HG03064 (cell line): ENCODE measurements around the gene OR10A3.

Source experiments
- ATAC-seq: cut with Tn5 transposase; IDR thresholded peaks from one replicate; pipeline ENCODE4 v1.9.1; 2021; ENCODE audit warnings: low read depth; ENCODE audit not compliant: unreplicated experiment

Gene OR10A3

DNA sequence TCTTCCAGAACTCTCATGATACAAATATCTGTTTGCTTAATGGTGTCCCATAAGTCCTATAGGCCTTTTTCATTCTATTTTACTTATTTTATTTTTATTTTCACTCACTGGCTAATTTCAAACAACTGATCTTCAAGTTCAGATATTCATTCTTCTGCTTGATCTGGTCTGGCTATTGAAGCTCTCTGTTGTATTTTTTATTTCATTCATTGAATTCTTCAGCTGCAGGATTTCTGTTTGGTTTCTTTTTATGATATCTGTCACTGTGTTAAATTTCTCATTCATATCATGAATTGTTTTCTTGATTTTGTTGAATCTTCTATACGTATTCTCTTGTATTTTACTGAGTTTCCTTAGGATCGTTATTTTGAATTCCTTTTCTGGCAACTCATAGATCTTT, 2.6 kb upstream of the OR10A3 start:
- no peak for ATAC-seq

DNA sequence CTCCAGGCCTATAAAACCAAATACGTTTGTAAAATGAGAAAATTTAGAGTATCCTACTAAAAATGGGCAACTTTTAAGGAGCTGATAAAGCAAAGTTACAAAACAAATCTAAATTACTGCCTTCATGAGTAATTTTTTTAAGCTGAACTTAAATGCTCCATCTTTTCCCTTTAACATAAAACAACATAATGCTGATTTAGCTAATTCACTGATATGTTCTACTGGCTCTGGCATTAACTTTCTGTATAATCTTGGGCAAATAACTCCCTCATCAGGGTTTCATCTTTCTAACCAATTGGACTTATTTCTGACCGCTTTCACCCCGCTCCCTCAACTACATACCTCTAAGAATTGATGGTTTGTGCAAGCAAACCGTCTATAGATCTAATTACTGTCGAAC, 362 bp downstream of the OR10A3 start:
- no peak for ATAC-seq

DNA sequence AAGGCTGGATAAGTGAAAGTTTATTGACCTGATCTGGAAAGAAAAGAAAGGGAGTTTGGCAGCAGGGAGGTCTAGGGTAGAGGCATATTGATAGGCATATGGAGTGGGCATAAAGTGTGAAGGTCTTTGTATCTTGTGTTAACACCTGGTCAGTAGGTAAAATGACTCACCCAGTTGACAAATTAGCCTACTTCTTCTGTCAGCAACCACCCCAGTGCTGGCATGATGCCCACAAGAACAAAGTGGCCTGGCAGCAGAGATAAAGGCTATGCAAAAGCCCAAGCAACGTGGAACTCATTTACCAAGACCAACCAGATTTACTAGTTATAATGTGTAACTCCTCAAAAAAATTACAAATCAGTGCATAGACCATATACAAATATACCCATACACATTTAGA, 4.9 kb downstream of the OR10A3 start:
- ATAC-seq = no peak

DNA sequence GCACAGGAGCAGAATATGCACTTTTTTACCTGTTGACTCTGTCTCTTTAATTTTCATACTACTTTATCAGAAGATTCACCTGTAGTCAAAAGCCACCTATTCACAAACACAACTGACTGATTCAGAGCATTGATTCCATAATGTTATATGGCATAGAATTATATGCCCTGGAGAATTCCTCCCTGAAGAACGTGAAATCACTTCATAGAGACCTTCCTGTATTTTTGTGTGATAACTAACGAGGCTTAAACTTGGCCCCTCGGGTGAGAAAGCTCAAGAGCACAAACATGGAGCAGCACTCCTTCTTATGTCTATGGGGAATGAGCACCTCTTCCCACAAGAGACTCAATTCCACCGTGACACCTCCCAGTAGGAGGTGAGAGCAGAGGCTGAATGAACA, 10.3 kb downstream of the OR10A3 start, which contains the start of gene OR10A6:
OR10A6 (minus strand) TSS at position 101 of the 400 bp plus-strand sequence. CDS start 2,606 bp downstream, outside the sequence.
- no peak for ATAC-seq

DNA sequence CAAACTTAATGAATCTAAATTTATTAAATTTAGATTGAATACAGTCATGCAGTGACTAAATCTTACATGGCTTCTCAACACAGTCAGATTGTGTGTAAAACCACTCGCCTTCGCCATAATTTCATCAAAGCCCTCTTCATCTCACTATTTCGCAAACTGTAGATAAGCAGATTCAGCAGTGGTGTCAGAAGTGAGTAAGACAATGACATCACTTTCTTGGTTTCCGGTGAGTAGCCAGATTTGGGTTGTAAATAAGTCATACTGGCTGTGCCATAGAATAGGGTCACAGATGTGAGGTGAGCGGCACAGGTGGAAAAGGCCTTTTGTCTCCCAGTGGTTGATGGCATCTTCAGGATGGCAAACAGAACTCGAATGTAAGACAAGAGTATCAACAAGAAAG, 13.9 kb downstream of the OR10A3 start:
- ATAC-seq = no peak

DNA sequence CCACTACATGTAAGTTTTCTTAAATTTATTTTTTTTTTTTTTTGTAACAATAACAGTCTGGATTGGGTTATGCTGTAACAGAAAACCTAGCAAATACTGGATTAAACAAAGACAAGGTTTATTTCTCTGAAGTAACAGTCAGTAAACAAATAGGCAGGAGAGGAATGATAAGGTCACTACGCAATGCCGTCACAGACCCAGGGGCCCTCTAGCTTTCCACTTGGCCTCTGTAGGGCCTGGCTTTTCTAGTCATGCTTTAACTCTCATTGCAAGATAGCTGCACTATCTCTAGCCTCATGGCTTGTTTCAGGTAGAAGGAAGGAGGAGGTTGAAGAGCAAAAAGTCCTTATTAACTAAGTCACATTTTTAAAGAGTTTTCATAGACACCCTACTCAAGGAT, 17.0 kb downstream of the OR10A3 start:
- ATAC-seq = no peak

DNA sequence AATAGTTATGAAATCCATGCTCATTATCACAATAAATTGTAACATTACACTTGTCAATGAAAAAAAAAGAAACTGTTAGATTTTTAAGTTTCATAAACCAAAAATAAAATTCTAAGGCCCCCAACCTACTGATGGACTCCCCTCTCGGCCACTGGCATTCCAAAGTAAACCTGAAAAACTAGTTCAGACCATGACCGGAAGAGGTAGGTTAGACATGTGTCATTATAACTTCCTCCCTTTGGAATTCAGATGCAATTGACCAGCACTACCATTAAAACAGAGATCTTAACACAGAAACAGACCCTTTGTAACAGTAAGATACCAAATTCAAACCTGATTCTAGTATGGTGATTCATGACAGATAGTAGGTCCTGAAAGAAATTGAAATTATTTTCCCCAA, 23.4 kb downstream of the OR10A3 start:
- no peak for ATAC-seq

DNA sequence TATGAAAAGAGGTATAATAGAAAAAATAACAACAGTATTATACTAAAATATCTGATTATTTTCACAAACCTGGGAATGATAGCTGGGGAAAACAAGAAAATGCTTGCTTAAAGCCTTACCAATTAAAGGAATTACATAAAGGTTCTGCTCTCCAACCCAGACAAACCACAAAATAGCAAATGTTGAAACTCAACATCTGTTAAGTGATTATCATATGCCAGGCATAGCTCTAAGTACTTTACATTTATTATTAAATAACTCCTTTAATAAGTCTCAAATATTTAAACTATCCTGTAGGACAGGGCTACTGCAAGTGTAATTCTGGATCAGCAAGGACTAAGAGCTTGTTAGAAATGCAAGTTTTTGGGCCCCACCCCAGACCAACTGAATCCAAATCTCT, 30.5 kb downstream of the OR10A3 start:
- no peak for ATAC-seq

DNA sequence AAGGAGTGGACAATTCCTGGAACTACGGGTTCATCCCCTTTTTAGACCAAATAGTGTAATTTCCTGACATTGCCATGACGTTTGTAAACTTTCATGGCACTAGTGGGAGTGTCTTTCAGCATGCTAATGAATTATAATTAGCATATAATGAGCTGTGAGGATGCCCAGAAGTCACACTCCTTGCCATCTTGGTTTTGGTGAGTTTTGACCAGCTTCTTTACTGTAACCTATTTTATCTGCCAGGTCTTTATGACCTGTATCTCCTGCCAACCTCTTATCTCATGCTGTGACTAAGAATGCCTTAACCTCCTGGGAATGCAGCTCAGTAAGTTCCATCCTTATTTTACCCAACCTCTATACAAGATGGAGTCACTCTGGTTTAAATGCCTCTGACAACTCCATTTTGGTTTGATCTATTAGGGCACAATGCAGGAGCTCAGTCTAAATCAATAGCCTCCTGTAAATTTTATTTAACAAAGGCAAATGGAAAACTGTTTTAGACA, 31.2 kb downstream of the OR10A3 start:
- no peak for ATAC-seq

DNA sequence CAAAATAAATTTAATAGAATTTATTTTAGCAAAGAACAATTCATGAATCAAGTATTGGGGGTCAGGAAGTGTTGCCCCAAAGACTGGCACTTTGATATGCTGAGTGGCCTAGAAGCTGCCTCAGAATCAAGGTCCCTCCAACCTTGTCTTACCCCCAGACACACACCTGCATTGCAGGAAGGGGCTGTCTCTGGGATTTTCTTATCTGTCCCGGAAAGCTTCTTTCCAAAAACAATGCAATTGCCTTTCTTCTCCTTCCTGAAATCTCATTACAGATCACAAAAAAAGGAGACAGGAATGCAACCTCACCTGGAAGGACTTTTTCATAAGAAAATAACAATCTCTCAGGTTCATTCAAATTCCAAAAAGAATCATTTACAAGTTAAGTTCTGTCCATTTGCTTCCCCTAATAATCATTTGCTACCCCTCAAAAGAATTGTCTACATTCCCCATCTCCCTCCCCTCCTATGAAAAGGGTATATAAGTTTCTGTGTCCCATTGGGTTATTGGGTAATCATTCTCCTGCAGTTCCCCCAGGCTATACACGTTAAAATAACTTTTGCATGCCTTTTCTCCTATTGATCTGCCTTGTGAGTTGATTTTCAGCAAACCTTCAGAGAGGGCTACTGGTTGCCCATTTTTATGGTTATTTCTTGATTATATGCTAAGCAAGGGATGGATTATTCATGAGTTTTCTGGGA, 31.8 kb downstream of the OR10A3 start:
- no peak for ATAC-seq

DNA sequence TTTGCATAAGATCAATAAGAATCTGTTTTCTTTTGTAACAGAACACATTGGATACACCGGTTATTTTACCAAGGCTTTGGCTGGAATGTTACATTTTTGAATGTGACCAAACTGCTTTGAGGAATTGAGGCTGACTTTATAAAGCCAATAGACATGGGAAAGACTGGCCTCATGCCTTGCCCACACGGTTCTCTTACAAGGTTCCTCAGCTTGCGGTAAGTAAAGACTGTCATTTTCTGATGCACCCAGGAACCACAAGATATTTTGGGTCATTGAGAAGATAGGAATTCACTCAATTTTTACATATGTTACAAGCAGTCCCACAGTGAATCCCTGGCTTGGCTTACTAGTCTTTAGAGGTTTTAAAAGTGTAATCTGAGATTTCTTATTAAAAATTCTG, 34.4 kb downstream of the OR10A3 start:
- ATAC-seq = no peak

DNA sequence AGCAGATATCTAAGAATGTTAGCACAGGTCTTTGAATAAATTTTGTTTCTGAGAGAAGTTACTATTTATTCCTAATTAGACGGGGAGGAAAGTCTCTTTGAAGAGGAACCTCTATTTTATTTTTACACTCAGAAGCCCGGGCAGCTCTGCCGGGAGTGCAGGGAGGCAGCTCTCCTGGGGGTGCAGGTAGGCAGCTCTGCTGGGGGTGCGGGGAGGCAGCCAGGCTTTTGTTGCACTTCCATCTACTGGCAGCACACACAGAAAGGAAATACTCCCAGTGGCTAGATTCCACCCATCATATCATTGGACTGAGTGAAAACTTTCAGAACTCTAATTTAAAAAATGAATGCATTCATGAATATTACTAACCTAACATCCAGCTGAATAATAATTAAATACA, 35.0 kb downstream of the OR10A3 start:
- no peak for ATAC-seq

DNA sequence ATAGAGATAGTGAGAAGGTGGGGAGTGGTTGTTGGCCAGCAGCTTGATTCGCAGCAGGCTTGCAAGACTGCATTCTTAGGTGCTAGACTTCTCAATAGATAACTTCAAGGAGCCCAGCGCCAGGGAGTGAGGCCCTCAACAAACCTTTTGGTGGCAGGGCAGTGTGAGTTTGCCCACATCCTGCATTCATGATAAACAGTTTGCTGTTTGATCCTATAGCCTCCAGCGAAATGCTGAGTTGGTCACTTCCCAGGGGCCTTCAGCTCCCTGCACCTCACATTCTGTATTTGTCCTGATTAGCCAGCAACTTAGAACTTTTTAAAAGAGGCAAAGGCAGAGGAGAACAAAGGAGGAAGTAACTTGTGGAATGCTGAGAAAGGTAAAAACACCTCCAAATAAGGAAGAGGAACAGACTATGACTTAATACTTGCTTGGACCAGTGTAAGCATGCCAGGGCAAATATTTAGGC, 35.5 kb downstream of the OR10A3 start:
- ATAC-seq = no peak

DNA sequence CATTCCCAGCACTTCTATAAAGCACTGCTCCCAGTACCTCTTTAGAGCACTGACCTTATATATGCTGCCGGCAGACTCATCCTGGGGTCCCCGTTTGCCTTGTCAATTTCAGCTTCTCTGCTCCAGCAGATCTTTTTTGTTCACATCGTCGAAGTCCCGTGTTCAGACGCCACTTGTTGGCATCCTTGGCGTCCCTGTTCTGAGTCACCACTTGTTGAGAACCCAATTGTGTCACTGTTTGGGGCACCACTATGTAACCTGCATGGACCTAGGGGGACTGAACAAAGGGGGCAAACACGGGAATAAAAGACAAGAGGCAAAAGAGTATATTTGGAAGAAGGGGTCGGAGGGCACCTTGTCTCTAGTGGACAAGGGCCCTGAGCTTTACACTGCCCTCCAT, 36.0 kb downstream of the OR10A3 start:
- ATAC-seq = no peak

DNA sequence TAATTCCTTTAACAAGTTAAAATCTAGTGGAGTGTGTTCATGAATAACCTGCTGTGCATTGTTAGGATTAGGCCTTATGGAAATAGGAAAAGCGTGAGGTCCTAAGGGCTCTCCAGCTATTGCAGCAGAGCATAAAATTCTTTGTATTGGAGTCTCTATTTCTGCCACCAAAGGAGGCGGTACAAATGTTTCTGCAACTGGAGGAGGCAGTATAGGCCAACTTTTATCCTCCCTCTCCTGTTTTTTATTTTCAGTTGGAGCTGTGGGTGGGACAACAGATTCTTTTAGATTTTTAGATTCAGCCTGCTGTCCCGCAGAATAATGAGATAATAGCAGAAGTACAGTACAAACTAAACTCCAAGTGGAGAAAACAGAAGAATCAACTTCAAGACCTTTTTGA, 36.6 kb downstream of the OR10A3 start:
- no peak for ATAC-seq

DNA sequence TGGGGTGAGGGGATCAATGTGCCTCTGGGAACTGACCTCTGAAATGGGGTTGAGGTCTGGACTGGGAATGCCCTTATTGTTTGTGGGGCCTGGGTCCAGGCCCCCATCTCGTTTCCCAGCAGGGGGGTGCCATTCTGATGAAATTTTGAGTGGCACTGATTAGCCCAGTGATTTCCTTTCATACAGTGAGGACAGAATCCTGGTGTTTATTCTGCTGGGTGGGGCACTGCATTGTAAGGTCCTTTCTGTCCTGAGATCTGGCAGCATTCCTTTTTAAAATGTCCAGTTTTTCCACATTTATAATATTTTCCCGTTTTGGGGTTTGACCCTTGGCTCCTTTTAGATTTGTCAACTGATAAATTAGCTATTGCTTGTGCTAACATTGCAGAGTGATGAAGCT, 37.6 kb downstream of the OR10A3 start:
- no peak for ATAC-seq

DNA sequence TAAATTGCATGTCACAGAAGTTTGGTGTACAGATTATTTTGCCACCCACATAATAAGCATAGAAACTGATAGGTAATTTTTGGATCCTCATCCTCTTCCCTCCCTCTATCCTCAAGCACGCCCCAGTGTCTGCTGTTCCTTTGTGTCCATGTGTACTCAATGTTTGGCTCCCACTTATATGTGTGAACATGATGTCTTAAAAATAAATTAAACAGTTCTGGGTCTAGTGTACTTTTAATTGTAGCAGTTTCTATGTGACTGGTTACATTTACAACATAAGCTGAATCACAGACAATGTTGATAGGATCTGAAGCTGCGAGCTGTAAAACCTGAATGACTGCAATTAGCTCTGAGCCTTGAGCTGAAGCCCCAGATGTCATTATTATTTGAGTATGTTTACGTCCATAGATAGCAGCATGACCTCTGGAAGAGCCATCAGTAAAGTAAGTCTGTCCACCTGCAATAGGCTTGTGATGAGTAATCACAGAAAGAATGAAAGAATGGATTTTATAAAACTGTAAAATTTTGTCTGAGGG, 40.1 kb downstream of the OR10A3 start:
- ATAC-seq = no peak

DNA sequence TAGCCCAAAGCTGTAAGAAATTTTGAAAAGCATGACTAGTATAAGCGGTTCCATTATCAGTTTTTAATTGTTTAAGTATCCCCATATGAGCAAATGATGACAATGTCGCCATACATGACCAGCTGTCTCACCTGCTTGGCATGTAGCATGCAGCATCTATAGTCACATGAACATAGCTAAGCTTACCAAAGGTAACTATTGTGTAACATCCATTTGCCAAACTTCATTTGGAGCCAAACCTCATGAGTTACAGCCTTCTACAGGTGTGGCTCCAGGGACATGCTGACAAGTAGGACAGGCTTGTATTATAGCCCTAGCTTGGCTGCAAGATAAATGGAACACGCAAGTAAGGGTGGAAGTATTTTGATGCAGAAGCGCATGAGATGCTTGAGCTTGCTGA, 40.8 kb downstream of the OR10A3 start:
- ATAC-seq = no peak

DNA sequence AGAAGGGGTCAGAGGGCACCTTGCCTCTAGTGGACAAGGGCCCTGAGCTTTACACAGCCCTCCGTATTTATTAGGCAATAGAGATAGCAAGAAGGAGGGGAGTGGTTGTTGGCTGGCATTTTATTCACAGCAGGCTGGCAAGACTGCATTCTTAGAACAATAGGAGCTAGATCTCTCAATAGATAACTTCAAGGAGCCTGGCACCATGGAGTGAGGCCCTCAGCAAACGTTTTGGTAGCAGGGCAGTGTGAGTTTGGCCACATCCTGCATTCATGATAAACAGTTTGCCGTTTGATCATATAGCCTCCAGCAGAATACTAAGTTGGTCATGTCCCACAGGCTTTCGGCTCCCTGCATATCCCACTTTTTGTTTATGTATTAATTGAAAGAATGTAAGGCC, 42.1 kb downstream of the OR10A3 start:
- no peak for ATAC-seq

DNA sequence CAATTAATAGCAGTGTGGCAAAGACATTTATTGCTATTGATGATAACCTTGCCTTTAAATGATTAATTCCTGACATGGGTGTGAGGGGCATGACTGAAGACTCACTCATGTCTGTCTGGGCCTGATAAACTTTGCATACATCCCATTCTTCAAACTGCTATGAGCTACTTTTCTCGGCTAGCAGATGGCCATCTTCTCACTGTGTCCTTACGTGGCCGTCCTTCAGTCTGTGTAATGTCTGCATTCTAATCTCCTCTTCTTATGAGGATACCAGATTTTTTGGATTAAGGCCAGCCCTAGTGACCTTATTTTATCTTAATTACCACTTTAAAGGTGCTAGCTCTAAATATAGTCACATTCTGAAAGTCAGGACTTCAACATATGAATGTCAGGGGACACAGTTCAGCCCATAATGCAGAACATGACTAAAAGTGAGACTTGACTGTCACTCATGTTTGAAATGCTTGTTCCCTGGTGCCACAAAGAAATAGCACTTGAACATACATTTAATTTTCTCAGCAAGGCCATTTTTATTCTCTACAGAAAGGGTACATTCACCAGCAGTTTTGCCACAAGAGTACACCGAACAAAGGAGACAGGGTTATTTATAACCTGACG, 42.7 kb downstream of the OR10A3 start:
- ATAC-seq = no peak

DNA sequence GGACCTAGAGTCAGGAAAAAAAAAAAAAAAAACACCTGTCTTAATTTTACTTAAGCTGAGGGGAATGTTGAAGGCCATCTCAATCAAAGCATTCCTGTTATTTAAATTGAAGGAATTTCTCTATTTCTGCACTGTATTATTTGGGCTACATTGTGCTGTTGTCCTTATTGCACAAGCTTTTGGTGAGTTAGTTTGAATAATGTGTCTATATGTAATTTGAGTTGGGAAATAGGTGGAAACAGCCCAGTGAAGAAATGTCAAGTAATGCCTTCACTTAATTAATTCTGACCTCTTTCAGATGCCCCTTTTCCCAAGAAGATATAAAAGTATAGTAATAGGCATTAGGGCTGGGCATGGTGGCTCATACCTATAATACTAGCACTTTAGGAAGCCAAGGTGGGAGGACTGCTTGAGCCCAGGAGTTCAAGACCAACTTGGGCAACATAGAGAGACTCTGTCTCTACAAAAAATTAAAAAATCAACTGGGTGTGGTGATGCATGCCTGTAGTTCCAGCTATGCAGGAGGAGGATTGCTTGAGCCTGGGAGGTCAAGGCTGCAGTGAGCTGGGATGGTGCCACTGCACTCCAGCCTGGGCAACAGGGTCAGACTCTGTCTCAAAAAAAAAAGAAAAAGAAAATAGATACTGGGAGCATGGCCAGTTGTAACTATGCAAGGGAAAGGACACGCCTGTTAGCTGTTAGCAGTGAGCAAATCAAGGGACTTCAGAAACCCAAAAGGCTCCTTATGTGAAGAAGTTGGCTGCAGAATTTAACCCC, 45.3 kb downstream of the OR10A3 start:
- no peak for ATAC-seq
